Ovary (tissue), 3 donors: Measurements from ENCODE around the gene MMS19.

Source experiments
- CTCF ChIP-seq, 3 donors: fragments of 450-650 bp in 2 of 3; fragments of 200-600 bp in 1 of 3; IDR thresholded peaks; one replicate each; pipeline versions ENCODE4 v1.5.1 to v1.8.0; 2016 to 2022; ENCODE audit warnings: antibody characterized with exemption in 3 of 3, mild to moderate bottlenecking in 1 of 3
- EP300 ChIP-seq: sonication (generic); formaldehyde crosslinking; IDR thresholded peaks from one replicate; pipeline ENCODE4 v1.6.1; 2017; ENCODE audit warnings: antibody characterized with exemption
- POLR2A ChIP-seq: fragments of 450-650 bp; IDR thresholded peaks from one replicate; pipeline ENCODE4 v1.6.1; 2017; ENCODE audit warnings: antibody characterized with exemption, mild to moderate bottlenecking, moderate library complexity
- donor health status: DM: no; HTN: no; CAD: no.

- TF ChIP-seq CTCF (IDR thresholded peaks at IDR 0.05) (no peak), POLR2A (no peak), EP300 (no peak)
Observed at GRCh38 chr10:97517096-97517750, 19.0 kb upstream of the MMS19 start.
